Smooth muscle cell (in vitro differentiated cells): ENCODE data around the gene PPP2R2D. TPM values are rescaled to one million over a fixed set of nuclear protein-coding genes. Genes with fewer than 3 reads are reported as not detected.
A peak's percentile ranks its signal among the peaks of the same experiment; 100 is the strongest.

Source experiments
- DNase-seq: peaks from one replicate; lab custom pipeline; 2025; ENCODE audit not compliant: unreplicated experiment; lab: John Stamatoyannopoulos, UW
- H2AFZ ChIP-seq: fragments of 200-600 bp; sonication (generic); 2 replicates; pipeline ENCODE4 v1.6.0; 2016; ENCODE audit warnings: antibody characterized with exemption, low read depth, mild to moderate bottlenecking
- H3F3A ChIP-seq: fragments of 200-600 bp; sonication (generic); 2 replicates; pipeline ENCODE4 v1.6.0; 2017; ENCODE audit warnings: antibody characterized with exemption, low read depth
- H3K27ac ChIP-seq: fragments of 200-600 bp; sonication (generic); 2 replicates; pipeline ENCODE4 v1.5.1; 2016; ENCODE audit warnings: low read depth, mild to moderate bottlenecking
- H3K27me3 ChIP-seq: fragments of 200-600 bp; sonication (generic); 2 replicates; pipeline ENCODE4 v1.6.1; 2016; ENCODE audit warnings: low read depth, mild to moderate bottlenecking
- H3K36me3 ChIP-seq: fragments of 200-600 bp; sonication (generic); 2 replicates; pipeline ENCODE4 v1.5.1; 2016; ENCODE audit warnings: low read depth
- H3K4me1 ChIP-seq: fragments of 200-600 bp; sonication (generic); 2 replicates; pipeline ENCODE4 v1.5.1; 2016; ENCODE audit warnings: low read depth
- H3K4me2 ChIP-seq: fragments of 200-600 bp; sonication (generic); 2 replicates; pipeline ENCODE4 v1.6.0; 2016; ENCODE audit warnings: mild to moderate bottlenecking
- H3K4me3 ChIP-seq: fragments of 200-600 bp; sonication (generic); 2 replicates; pipeline ENCODE4 v1.5.1; 2016; ENCODE audit warnings: mild to moderate bottlenecking
- H3K79me2 ChIP-seq: fragments of 200-600 bp; sonication (generic); 2 replicates; pipeline ENCODE4 v1.6.0; 2016; ENCODE audit warnings: low read depth, mild to moderate bottlenecking
- H3K9ac ChIP-seq: fragments of 200-600 bp; sonication (generic); 2 replicates; pipeline ENCODE4 v1.6.0; 2016; ENCODE audit warnings: low read depth
- H3K9me3 ChIP-seq: fragments of 200-600 bp; sonication (generic); replicated peaks from 2 replicates; pipeline ENCODE4 v1.5.1; 2016; ENCODE audit warnings: low read depth
- H4K20me1 ChIP-seq: fragments of 200-600 bp; sonication (generic); 2 replicates; pipeline ENCODE4 v1.6.0; 2016; ENCODE audit warnings: low read depth
- WGBS: methylation state at CpG from one replicate; pipeline ENCODE4 v1.1.7; 2016; ENCODE audit warnings: low lambda C conversion rate; 5-methylcytosine and 5-hydroxymethylcytosine counted together
- polyA plus RNA-seq: library from polyadenylated mRNA; unstranded; fragments of >200 nt; fragmentation: Nextera tagmentation; extraction: Ambion mirVana; gene quantifications from 2 replicates; pipeline ENCODE4 v1.2.1, GENCODE V29; 2016
- total RNA-seq: library from RNA; depleted of rRNA; stranded (reverse); fragments of >200 nt; gene quantifications from 2 replicates; pipeline ENCODE4 v1.2.3, GENCODE V29; 2014
- TF ChIP-seq, protein P1 (sequence below): fragments of 200-600 bp; sonication (generic); IDR thresholded peaks from 2 replicates; pipeline ENCODE4 v1.5.1; 2017; ENCODE audit warnings: borderline replicate concordance, mild to moderate bottlenecking, antibody characterized with exemption; ENCODE audit not compliant: insufficient read depth, poor library complexity, severe bottlenecking

PPP2R2D gene
- total and polyA plus RNA-seq, 2 experiments from 2014 or later: 22.5 to 27.1 TPM

DNA sequence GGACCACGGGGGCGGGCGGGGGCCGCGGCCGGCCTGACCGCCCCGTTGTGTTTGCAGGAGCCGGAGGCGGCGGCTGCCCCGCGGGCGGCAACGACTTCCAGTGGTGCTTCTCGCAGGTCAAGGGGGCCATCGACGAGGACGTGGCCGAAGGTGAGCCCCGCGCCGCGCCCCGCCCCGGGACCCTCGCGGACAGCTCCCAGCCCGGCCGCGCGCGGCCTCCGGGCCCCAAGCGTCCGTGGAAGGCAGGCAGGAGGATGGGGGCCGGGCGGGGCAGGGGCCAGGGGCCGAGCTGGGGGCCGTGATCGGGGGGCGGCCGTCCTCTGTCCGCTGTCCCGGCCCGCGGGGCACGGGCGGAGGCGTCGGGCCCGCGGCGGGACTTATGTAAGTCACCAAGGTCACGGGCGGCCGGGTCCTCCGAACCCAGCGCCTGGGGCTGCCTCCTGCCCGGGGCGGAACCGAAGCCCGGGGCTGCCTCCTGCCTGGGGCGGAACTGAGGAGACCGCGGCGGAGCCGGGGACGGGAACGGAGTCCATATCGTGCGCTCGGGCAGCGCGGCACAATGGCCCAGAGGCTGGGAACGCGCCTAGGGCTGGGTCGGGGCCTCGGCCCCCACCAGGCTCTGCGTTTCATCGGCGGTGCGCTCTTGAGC lies 497 bp downstream of the PPP2R2D start:
- H3K79me2 ChIP-seq: peaks cover 53% of the 10 kb centered on the region
- 1% methylated on average over 28 of the region's 83 CpGs for WGBS
- DNase-seq: no peak

DNA sequence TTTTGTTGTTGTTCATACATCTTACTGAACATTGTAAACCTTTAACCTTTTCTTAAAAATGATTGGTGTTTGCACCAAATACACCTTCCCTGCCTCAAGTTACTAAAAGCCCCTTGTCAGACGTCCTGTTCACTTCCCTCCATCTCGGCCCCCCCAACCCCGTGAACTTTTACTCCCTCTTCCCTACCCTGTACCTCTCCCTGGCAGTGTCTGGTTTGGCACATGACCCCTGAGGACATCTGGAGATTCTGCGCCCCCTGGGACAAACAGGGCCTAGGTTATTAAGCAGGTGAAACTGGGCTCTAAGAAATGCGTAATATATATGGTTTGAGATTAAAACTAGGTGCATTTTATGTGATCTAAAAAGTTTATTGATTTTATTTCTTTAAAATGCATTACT lies 1.4 kb downstream of the PPP2R2D start:
- peak overlapping the region; percentile 90 for H3K4me3 ChIP-seq
- TF ChIP-seq, protein P1, sequence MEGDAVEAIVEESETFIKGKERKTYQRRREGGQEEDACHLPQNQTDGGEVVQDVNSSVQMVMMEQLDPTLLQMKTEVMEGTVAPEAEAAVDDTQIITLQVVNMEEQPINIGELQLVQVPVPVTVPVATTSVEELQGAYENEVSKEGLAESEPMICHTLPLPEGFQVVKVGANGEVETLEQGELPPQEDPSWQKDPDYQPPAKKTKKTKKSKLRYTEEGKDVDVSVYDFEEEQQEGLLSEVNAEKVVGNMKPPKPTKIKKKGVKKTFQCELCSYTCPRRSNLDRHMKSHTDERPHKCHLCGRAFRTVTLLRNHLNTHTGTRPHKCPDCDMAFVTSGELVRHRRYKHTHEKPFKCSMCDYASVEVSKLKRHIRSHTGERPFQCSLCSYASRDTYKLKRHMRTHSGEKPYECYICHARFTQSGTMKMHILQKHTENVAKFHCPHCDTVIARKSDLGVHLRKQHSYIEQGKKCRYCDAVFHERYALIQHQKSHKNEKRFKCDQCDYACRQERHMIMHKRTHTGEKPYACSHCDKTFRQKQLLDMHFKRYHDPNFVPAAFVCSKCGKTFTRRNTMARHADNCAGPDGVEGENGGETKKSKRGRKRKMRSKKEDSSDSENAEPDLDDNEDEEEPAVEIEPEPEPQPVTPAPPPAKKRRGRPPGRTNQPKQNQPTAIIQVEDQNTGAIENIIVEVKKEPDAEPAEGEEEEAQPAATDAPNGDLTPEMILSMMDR: no peak
- peaks cover 56% of the 10 kb centered on the region for H4K20me1 ChIP-seq
- peaks cover 2% of the 10 kb centered on the region for H3F3A ChIP-seq
- peak overlapping the region; percentile 90 for H3K9ac ChIP-seq
- no peak overlapping the region for H2AFZ ChIP-seq
- H3K9me3 ChIP-seq: no peaks in the 10 kb centered on the region
- 65% methylated on average over 5 of the region's 5 CpGs for WGBS
- no peaks in the 10 kb centered on the region for H3K36me3 ChIP-seq
- H3K79me2 ChIP-seq: peaks cover 62% of the 10 kb centered on the region
- no peak for DNase-seq
- H3K27ac ChIP-seq: peak overlapping the region; percentile 83
- peaks cover 10% of the 10 kb centered on the region for H3K4me1 ChIP-seq
- H3K4me2 ChIP-seq: peak overlapping the region; percentile 93
- H3K27me3 ChIP-seq: no peaks in the 10 kb centered on the region

More for the DNA sequence above, 497 bp downstream of the PPP2R2D start:
- no peaks in the 10 kb centered on the region for H3K36me3 ChIP-seq
- H2AFZ ChIP-seq: no peak overlapping the region
- H4K20me1 ChIP-seq: peaks cover 47% of the 10 kb centered on the region
- TF ChIP-seq, protein P1: no peak
- peak overlapping the region; percentile 93 for H3K4me2 ChIP-seq
- H3F3A ChIP-seq: no peaks in the 10 kb centered on the region
- no peaks in the 10 kb centered on the region for H3K27me3 ChIP-seq
- peaks cover 10% of the 10 kb centered on the region for H3K4me1 ChIP-seq
- peak overlapping the region; percentile 90 for H3K9ac ChIP-seq
- H3K4me3 ChIP-seq: peak overlapping the region; percentile 90
- peak overlapping the region; percentile 83 for H3K27ac ChIP-seq
- no peaks in the 10 kb centered on the region for H3K9me3 ChIP-seq

DNA sequence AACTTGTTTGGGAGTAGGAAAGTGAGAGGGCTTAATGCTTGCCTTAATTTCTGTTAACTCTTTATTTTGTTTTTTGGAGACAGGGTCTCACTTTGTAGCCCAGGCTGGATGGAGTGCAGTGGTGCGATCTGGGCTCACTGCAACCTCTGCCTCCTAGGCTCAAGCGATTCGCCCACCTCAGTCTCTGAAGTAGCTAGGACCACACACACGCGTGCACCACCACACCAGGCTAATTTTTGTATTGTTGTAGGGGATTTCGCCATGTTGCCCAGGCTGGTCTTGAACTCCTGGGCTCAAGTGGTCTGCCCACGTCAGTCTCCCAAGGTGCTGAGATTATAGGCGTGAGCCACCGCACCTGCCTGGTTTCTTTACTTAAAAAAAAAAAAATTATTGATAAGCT lies 1.9 kb downstream of the PPP2R2D start:
- no peak overlapping the region for H3K9ac ChIP-seq

More for the DNA sequence above, 1.9 kb downstream of the PPP2R2D start:
- Histone ChIP-seq H3K27ac (no peak overlapping the region), H3K4me3 (peak overlapping the region; percentile 90), H3K4me1 (peaks cover 11% of the 10 kb centered on the region), H2AFZ (no peak overlapping the region), H3K27me3 (no peaks in the 10 kb centered on the region), H3K9me3 (no peaks in the 10 kb centered on the region), H3K79me2 (peaks cover 63% of the 10 kb centered on the region), H3K36me3 (no peaks in the 10 kb centered on the region), H3K4me2 (peak overlapping the region; percentile 93), H4K20me1 (peaks cover 61% of the 10 kb centered on the region), H3F3A (peaks cover 7% of the 10 kb centered on the region)
- TF ChIP-seq, protein P1: no peak
- no peak for DNase-seq
- 95% methylated on average over 9 of the region's 9 CpGs for WGBS
